GM12878 (cell line): ENCODE data around the gene ACTA2.

Experiments used
- ATF2 ChIP-seq: IDR thresholded peaks from 2 replicates; pipeline ENCODE4 v1.6.1; 2012; ENCODE audit warnings: low read length, inconsistent platforms
- EGR1 ChIP-seq, 2 experiments: IDR thresholded peaks; 1 replicate in 1 of 2; 2 replicates in 1 of 2; pipeline ENCODE4 v1.6.1; 2011 to 2012; ENCODE audit warnings: low read depth in 2 of 2, low read length in 2 of 2, borderline replicate concordance in 1 of 2, mild to moderate bottlenecking in 1 of 2, moderate library complexity in 1 of 2
- JUND ChIP-seq: IDR thresholded peaks from 2 replicates; pipeline ENCODE4 v1.6.1; 2012; ENCODE audit warnings: low read depth, mild to moderate bottlenecking, low read length, improper control_type of control experiment, moderate library complexity
- MTA2 ChIP-seq: fragments of 450-650 bp; IDR thresholded peaks from 2 replicates; pipeline ENCODE4 v1.6.1; 2016; ENCODE audit warnings: low read depth, mild to moderate bottlenecking, moderate library complexity
- ZBTB40 ChIP-seq: fragments of 450-650 bp; IDR thresholded peaks from 2 replicates; pipeline ENCODE4 v1.6.1; 2016; ENCODE audit warnings: mild to moderate bottlenecking, moderate library complexity, borderline replicate concordance
- TF ChIP-seq, protein P1 (sequence below), 3 experiments: IDR thresholded peaks in 2 of 3; conservative IDR thresholded peaks in 1 of 3; 2 replicates each; pipeline ENCODE4 v1.5.1; 2011; ENCODE audit warnings: low read depth in 3 of 3, low read length in 3 of 3, mild to moderate bottlenecking in 3 of 3, control low read depth in 2 of 3, moderate library complexity in 2 of 3, inconsistent platforms in 1 of 3, mixed read lengths in 1 of 3; ENCODE audit not compliant: control insufficient read depth in 2 of 3, insufficient read depth in 1 of 3; ENCODE audit errors: extremely low read depth in 1 of 3
- TF ChIP-seq, protein P2 (sequence below): fragments of 450-650 bp; IDR thresholded peaks from 2 replicates; pipeline ENCODE4 v1.6.1; 2017; ENCODE audit warnings: mild to moderate bottlenecking, moderate library complexity

DNA sequence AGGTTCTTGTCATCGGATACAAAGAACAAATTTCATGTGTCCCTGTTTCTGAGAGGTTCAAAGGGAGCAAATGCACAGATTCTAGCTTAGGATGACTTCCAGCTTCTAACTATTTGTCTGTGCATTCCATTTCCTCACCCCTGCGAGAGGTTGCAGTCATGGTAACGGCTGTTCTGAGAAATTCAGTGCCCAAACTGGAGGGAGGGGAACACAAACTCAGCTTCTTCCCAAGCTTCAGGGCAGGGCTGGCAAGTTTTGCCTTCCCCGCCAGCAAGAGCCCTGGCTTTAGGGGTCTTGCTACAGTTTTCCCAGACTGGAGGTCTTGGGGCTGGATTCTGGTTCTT lies 49.1 kb upstream of the ACTA2 start:
- no peak for TF ChIP-seq ZBTB40
- TF ChIP-seq, protein P1, sequence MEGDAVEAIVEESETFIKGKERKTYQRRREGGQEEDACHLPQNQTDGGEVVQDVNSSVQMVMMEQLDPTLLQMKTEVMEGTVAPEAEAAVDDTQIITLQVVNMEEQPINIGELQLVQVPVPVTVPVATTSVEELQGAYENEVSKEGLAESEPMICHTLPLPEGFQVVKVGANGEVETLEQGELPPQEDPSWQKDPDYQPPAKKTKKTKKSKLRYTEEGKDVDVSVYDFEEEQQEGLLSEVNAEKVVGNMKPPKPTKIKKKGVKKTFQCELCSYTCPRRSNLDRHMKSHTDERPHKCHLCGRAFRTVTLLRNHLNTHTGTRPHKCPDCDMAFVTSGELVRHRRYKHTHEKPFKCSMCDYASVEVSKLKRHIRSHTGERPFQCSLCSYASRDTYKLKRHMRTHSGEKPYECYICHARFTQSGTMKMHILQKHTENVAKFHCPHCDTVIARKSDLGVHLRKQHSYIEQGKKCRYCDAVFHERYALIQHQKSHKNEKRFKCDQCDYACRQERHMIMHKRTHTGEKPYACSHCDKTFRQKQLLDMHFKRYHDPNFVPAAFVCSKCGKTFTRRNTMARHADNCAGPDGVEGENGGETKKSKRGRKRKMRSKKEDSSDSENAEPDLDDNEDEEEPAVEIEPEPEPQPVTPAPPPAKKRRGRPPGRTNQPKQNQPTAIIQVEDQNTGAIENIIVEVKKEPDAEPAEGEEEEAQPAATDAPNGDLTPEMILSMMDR (IDR thresholded peaks at IDR 0.05 in 2 of 3, conservative IDR thresholded peaks at IDR 0.05 in 1 of 3; ENCODE audit: control insufficient read depth in 2 of 3, extremely low read depth in 1 of 3, insufficient read depth in 1 of 3, low read depth in 3 of 3, low read length in 3 of 3) = no peak
- TF ChIP-seq ATF2 = no peak
- TF ChIP-seq, protein P2, sequence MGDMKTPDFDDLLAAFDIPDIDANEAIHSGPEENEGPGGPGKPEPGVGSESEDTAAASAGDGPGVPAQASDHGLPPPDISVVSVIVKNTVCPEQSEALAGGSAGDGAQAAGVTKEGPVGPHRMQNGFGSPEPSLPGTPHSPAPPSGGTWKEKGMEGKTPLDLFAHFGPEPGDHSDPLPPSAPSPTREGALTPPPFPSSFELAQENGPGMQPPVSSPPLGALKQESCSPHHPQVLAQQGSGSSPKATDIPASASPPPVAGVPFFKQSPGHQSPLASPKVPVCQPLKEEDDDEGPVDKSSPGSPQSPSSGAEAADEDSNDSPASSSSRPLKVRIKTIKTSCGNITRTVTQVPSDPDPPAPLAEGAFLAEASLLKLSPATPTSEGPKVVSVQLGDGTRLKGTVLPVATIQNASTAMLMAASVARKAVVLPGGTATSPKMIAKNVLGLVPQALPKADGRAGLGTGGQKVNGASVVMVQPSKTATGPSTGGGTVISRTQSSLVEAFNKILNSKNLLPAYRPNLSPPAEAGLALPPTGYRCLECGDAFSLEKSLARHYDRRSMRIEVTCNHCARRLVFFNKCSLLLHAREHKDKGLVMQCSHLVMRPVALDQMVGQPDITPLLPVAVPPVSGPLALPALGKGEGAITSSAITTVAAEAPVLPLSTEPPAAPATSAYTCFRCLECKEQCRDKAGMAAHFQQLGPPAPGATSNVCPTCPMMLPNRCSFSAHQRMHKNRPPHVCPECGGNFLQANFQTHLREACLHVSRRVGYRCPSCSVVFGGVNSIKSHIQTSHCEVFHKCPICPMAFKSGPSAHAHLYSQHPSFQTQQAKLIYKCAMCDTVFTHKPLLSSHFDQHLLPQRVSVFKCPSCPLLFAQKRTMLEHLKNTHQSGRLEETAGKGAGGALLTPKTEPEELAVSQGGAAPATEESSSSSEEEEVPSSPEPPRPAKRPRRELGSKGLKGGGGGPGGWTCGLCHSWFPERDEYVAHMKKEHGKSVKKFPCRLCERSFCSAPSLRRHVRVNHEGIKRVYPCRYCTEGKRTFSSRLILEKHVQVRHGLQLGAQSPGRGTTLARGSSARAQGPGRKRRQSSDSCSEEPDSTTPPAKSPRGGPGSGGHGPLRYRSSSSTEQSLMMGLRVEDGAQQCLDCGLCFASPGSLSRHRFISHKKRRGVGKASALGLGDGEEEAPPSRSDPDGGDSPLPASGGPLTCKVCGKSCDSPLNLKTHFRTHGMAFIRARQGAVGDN = no peak
- no peak for TF ChIP-seq MTA2
- TF ChIP-seq EGR1 (IDR thresholded peaks at IDR 0.05; ENCODE audit: borderline replicate concordance in 1 of 2, low read depth in 2 of 2, low read length in 2 of 2) = no peak
- TF ChIP-seq JUND = no peak
